Nephron (organoid): ENCODE data around the gene NFASC.

Experiments used
- H3K27ac Mint-ChIP-seq, 3 experiments: 2 replicates each; pipeline ENCODE4 v1.8.0; 2020; ENCODE audit warnings: mixed read lengths in 3 of 3, mild to moderate bottlenecking in 2 of 3, moderate library complexity in 1 of 3
- H3K27me3 Mint-ChIP-seq: 2 replicates; pipeline ENCODE4 v1.8.0; 2021; ENCODE audit warnings: low read depth, mild to moderate bottlenecking, moderate library complexity, mixed read lengths
- H3K36me3 Mint-ChIP-seq: 2 replicates; pipeline ENCODE4 v1.8.0; 2020; ENCODE audit warnings: low read depth, mixed read lengths
- H3K4me1 Mint-ChIP-seq: 2 replicates; pipeline ENCODE4 v1.8.0; 2020; ENCODE audit warnings: mixed read lengths
- H3K4me3 Mint-ChIP-seq, 3 experiments: 2 replicates each; pipeline ENCODE4 v1.8.0; 2020; ENCODE audit warnings: mild to moderate bottlenecking in 3 of 3, mixed read lengths in 3 of 3, moderate library complexity in 2 of 3
- H3K9me3 Mint-ChIP-seq: 2 replicates; pipeline ENCODE4 v1.8.0; 2020; ENCODE audit warnings: mixed read lengths
- CTCF ChIP-seq, 3 experiments: fragments of 200-600 bp; sonication (generic); IDR thresholded peaks; one replicate each; pipeline ENCODE4 v1.5.0; 2021; ENCODE audit warnings: antibody characterized with exemption in 3 of 3; ENCODE audit not compliant: unreplicated experiment in 3 of 3

The NFASC gene

GRCh38 chr1:204859861-204860267, 10.8 kb upstream of the NFASC start:
- no peak overlapping the region for H3K27ac Mint-ChIP-seq
- H3K27me3 Mint-ChIP-seq: peaks cover 45% of the 10 kb centered on the region
- no peaks in the 10 kb centered on the region for H3K36me3 Mint-ChIP-seq
- H3K9me3 Mint-ChIP-seq: no peaks in the 10 kb centered on the region
- no peak overlapping the region for H3K4me3 Mint-ChIP-seq
- H3K4me1 Mint-ChIP-seq: peaks cover 8% of the 10 kb centered on the region
- TF ChIP-seq CTCF (IDR thresholded peaks at IDR 0.05; ENCODE audit: unreplicated experiment in 3 of 3): no peak

- no peaks in the 10 kb centered on the region for H3K36me3 Mint-ChIP-seq
- H3K27ac Mint-ChIP-seq: no peak overlapping the region
- peaks cover 32% of the 10 kb centered on the region for H3K27me3 Mint-ChIP-seq
- TF ChIP-seq CTCF (IDR thresholded peaks at IDR 0.05; ENCODE audit: unreplicated experiment in 3 of 3): no peak
- H3K4me3 Mint-ChIP-seq: no peak overlapping the region
- peaks cover 21% of the 10 kb centered on the region for H3K4me1 Mint-ChIP-seq
- no peaks in the 10 kb centered on the region for H3K9me3 Mint-ChIP-seq
These were observed 7.6 kb upstream of the NFASC start for GRCh38 chr1:204863024-204863423.

GRCh38 chr1:204863730-204864129, 6.9 kb upstream of the NFASC start:
- no peak for TF ChIP-seq CTCF (IDR thresholded peaks at IDR 0.05; ENCODE audit: unreplicated experiment in 3 of 3)
- Mint-ChIP-seq H3K36me3 (no peaks in the 10 kb centered on the region), H3K4me3 (no peak overlapping the region), H3K9me3 (no peaks in the 10 kb centered on the region), H3K27ac (no peak overlapping the region), H3K4me1 (peaks cover 23% of the 10 kb centered on the region), H3K27me3 (peaks cover 24% of the 10 kb centered on the region)

GRCh38 chr1:204866051-204866596, 4.5 kb upstream of the NFASC start:
- no peaks in the 10 kb centered on the region for H3K9me3 Mint-ChIP-seq
- H3K27ac Mint-ChIP-seq: no peak overlapping the region
- no peaks in the 10 kb centered on the region for H3K36me3 Mint-ChIP-seq
- TF ChIP-seq CTCF (IDR thresholded peaks at IDR 0.05; ENCODE audit: unreplicated experiment in 3 of 3): no peak
- H3K4me1 Mint-ChIP-seq: peaks cover 28% of the 10 kb centered on the region
- no peak overlapping the region for H3K4me3 Mint-ChIP-seq
- H3K27me3 Mint-ChIP-seq: peaks cover 13% of the 10 kb centered on the region

GRCh38 chr1:204867203-204867602, 3.5 kb upstream of the NFASC start:
- TF ChIP-seq CTCF (IDR thresholded peaks at IDR 0.05; ENCODE audit: unreplicated experiment in 3 of 3): no peak
- Mint-ChIP-seq H3K9me3 (no peaks in the 10 kb centered on the region), H3K27me3 (peaks cover 14% of the 10 kb centered on the region), H3K4me1 (peaks cover 39% of the 10 kb centered on the region), H3K27ac (no peak overlapping the region), H3K4me3 (no peak overlapping the region), H3K36me3 (no peaks in the 10 kb centered on the region)

GRCh38 chr1:204867666-204868339, 2.9 kb upstream of the NFASC start:
- H3K36me3 Mint-ChIP-seq: no peaks in the 10 kb centered on the region
- no peak for TF ChIP-seq CTCF (IDR thresholded peaks at IDR 0.05; ENCODE audit: unreplicated experiment in 3 of 3)
- no peak overlapping the region for H3K27ac Mint-ChIP-seq
- H3K9me3 Mint-ChIP-seq: no peaks in the 10 kb centered on the region
- H3K27me3 Mint-ChIP-seq: peaks cover 13% of the 10 kb centered on the region
- peaks cover 42% of the 10 kb centered on the region for H3K4me1 Mint-ChIP-seq
- no peak overlapping the region for H3K4me3 Mint-ChIP-seq
